K562 (cell line): ENCODE measurements around the gene XRCC3.

Source experiments
- CBX3 ChIP-seq, 2 experiments: IDR thresholded peaks; 1 replicate in 1 of 2; 2 replicates in 1 of 2; pipeline ENCODE4 v1.6.1; 2012; ENCODE audit warnings: inconsistent platforms in 2 of 2, low read length in 2 of 2, borderline replicate concordance in 1 of 2, control low read depth in 1 of 2
- CTCF ChIP-seq, 3 experiments: IDR thresholded peaks in 2 of 3; conservative IDR thresholded peaks in 1 of 3; 2 replicates each; pipeline ENCODE4 v1.5.1; 2011 to 2012; ENCODE audit warnings: low read length in 3 of 3, mild to moderate bottlenecking in 3 of 3, control low read depth in 2 of 3, improper control_type of control experiment in 1 of 3, inconsistent platforms in 1 of 3, low read depth in 1 of 3, mixed read lengths in 1 of 3, moderate library complexity in 1 of 3; ENCODE audit not compliant: insufficient read depth in 2 of 3
- ESRRA ChIP-seq: fragments of 450-650 bp; IDR thresholded peaks from 2 replicates; pipeline ENCODE4 v1.6.1; 2014; ENCODE audit warnings: low read depth, mild to moderate bottlenecking, moderate library complexity, borderline replicate concordance
- KAT2B ChIP-seq: IDR thresholded peaks from one replicate; pipeline ENCODE4 v1.6.1; 2012; ENCODE audit warnings: low read depth, mild to moderate bottlenecking, control low read depth, inconsistent platforms, low read length, moderate library complexity
- NFYB ChIP-seq: IDR thresholded peaks from 2 replicates; pipeline ENCODE4 v1.6.1; 2011; ENCODE audit warnings: mild to moderate bottlenecking, moderate library complexity; ENCODE audit not compliant: insufficient read length; ENCODE audit errors: extremely low read depth
- PCBP2 ChIP-seq: fragments of 200-400 bp; formaldehyde crosslinking; IDR thresholded peaks from 2 replicates; pipeline ENCODE4 v1.6.1; 2018; ENCODE audit warnings: low read length, low read depth, mild to moderate bottlenecking, moderate library complexity; ENCODE audit not compliant: poor library complexity, severe bottlenecking
- POLR2A ChIP-seq: fragments of 450-650 bp; conservative IDR thresholded peaks from 2 replicates; pipeline ENCODE4 v1.6.1; 2016
- RBM39 ChIP-seq: fragments of 200-400 bp; formaldehyde crosslinking; optimal IDR thresholded peaks from 2 replicates; pipeline ENCODE3; 2018; ENCODE audit warnings: low read depth, low read length
- TEAD4 ChIP-seq, 2 experiments: sonication (generic) in 1 of 2; formaldehyde crosslinking in 1 of 2; IDR thresholded peaks; 2 replicates each; pipeline versions ENCODE4 v1.6.1 to v1.8.0; 2012 to 2022; ENCODE audit warnings: borderline replicate concordance in 1 of 2, inconsistent platforms in 1 of 2, low read length in 1 of 2, mild to moderate bottlenecking in 1 of 2, missing genetic modification reagents in 1 of 2
- TSC22D4 ChIP-seq: fragments of 450-650 bp; IDR thresholded peaks from 2 replicates; pipeline ENCODE4 v1.6.1; 2016; ENCODE audit warnings: missing genetic modification characterization, missing biosample characterization, control low read depth
- ZBTB49 ChIP-seq: sonication (generic); formaldehyde crosslinking; IDR thresholded peaks from 2 replicates; pipeline ENCODE4 v1.8.0; 2022; ENCODE audit warnings: missing genetic modification reagents, mild to moderate bottlenecking, borderline replicate concordance
- ZNF263 ChIP-seq: sonication (generic); formaldehyde crosslinking; IDR thresholded peaks from 2 replicates; pipeline ENCODE4 v1.8.0; 2022; ENCODE audit warnings: mild to moderate bottlenecking, missing genetic modification reagents, borderline replicate concordance
- ZNF431 ChIP-seq: sonication (generic); formaldehyde crosslinking; IDR thresholded peaks from 2 replicates; pipeline ENCODE4 v1.8.0; 2022; ENCODE audit warnings: mild to moderate bottlenecking, missing genetic modification reagents

- TF ChIP-seq TEAD4 (IDR thresholded peaks at IDR 0.05; ENCODE audit: low read length) (no peak), TEAD4 (CRISPR knock-in tag; IDR thresholded peaks at IDR 0.05; ENCODE audit: borderline replicate concordance) (no peak), CTCF (IDR thresholded peaks at IDR 0.05 in 2 of 3, conservative IDR thresholded peaks at IDR 0.05 in 1 of 3; ENCODE audit: insufficient read depth in 2 of 3, low read depth in 1 of 3, low read length in 3 of 3) (no peak), NFYB (no peak), RBM39 (no peak), TSC22D4 (no peak), PCBP2 (no peak), ZNF431 (no peak), KAT2B (no peak), ZBTB49 (CRISPR knock-in tag) (no peak), ESRRA (no peak), ZNF263 (no peak), POLR2A (no peak), CBX3 (IDR thresholded peaks at IDR 0.05; ENCODE audit: borderline replicate concordance in 1 of 2, low read length in 2 of 2) (no peak)
Observed at GRCh38 chr14:103735815-103736545, 20.7 kb upstream of the XRCC3 start.
